DMS 273 treated with DMSO at 0.1 percent for 48 hours (cell line): Measurements from ENCODE around the gene CAMKK1.
A peak's percentile ranks its signal among the peaks of the same experiment; 100 is the strongest.

Experiments used
- DNase-seq: peaks from one replicate; lab custom pipeline; 2025; lab: John Stamatoyannopoulos, UW

The CAMKK1 gene

DNA sequence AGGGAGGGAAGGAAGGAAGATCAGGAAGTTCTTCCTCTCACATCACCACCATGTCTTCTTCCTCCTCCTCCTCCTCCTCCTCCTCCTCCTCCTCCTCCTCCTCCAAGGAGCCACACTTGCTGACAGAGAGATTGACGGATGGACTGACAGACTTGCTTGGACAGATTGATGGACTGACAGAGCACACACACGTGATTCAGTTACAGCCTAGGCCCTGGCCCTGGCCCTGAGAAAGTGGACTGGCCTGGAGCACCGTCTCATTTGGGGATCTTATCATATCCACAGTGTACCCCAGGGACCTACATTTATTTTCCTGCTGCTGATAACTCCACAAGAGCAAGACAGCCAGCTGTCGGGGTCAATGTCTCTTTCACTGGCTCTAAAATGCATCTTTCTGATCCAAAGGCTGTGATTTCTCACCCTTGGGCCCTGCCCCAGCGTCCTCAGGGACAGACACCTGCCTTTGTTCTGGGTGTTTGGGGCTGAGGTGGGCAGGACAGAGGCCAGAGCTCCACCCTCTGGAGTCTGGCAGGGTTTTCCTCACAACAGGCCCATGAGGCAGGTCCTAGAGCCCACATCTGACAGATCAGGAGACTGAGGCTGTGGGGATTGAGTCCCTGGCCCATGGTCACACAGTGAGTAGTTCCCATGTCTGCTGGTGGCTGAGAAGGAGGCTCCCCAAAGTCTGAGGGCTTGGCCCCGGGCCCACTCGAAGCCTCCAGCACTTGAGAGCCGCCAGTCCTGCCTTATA, 25.7 kb upstream of the CAMKK1 start:
- DNase-seq = no peak

DNA sequence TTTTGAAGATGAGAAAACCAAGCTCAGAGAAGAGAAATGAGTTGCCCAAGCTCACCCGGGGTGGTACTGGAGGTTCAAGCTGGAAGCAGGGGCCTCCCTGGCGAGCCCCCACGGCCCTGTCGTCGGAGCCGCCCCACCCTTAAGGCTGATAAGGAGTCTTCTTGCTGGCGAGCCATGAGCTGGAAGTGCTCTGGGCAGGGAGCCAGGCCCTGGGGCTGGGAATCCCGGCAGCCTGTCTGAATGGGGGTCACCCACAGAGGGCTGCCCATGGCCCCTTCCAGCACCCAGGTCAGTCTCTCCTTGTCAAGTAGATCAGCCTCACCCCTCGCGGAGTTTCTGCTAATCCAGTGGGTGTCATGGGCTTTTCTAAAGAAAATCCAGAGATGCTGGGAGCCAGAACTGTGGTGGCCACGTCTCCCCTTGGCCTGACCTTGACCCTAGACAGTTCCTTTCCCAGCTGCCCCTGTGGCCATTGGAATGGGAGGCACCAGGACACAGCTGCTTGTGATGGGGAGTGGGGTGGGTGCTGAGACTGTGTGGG, 24.6 kb upstream of the CAMKK1 start:
- DNase-seq = no peak

DNA sequence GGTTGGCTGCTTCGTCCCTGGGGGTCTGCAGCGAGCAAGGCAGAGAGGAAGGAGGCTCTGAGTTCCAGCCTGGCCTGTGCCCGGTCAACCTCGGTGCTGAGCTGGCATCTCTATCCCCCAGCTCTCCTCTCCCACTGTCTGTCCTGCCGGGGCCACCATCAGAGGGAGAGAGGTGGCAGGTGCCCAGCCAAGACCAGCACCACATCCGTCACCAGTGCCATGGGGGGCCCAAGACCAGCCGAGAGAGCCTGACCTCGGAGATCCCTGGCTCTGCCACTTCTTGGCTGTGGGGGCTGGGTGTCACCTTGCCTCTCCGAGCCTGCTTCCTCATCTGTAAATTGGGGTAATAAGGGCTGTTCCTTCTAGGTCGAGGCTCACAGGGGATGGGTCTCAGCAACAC, 24.0 kb upstream of the CAMKK1 start:
- no peak for DNase-seq

DNA sequence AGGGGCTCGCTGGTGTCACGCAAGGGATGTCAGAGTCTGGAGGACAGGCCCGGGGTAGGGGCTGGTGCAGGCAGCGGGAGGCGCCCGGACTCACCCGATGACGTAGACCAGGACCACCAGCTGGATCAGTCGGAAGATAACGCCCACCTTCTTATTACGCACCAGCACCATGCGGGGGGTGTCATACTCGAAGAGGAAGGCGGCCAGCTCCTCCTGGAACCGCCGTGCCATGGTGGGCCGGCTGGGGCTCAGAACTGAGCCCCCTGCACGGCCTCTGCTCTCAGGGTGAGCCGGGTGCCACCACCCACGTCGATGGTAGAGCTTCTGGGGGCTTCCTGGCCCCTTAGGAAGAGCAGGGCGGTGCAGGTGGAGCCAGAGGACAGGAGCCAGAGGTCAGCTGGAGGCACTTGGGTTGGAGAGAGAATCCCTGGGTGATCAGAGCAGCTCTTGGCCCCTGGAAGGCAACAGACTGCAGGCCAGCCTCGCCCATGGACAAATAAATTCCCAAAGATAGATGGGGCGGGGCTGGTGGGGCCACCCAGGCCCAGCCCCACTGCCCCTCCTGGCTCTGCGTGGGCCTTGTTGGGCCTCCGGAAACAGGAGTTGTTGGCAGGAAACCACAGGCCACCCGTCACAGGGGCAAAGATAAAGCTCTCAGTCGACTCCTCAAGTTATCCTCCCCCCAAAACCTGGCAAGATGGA, 23.3 kb upstream of the CAMKK1 start, which contains the start of gene P2RX1:
P2RX1 (minus strand) TSS at position 471 of the 702 bp plus-strand sequence; CDS start at position 231, 240 bp downstream.
- no peak for DNase-seq

- DNase-seq = no peak
Observed at GRCh38 chr17:3915581-3915994, 22.7 kb upstream of the CAMKK1 start.

DNA sequence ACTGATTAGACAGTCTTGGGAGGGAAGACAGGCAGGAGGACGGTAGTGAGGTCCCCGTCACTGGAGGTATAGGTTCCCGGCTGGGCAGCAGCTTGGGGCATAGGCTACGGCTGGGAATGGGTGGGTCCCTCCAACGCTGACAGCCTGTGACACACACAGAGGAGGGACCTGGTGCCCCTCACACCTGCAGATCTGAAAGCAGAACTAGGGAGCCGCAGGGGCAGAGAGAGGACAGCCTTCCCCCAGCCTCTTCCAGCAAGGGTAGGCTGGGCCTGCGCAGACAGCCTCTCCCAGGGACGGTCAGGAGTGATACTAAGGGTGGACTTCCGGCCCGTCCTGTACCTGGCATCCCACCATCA, 21.4 kb upstream of the CAMKK1 start:
- DNase-seq = no peak

DNA sequence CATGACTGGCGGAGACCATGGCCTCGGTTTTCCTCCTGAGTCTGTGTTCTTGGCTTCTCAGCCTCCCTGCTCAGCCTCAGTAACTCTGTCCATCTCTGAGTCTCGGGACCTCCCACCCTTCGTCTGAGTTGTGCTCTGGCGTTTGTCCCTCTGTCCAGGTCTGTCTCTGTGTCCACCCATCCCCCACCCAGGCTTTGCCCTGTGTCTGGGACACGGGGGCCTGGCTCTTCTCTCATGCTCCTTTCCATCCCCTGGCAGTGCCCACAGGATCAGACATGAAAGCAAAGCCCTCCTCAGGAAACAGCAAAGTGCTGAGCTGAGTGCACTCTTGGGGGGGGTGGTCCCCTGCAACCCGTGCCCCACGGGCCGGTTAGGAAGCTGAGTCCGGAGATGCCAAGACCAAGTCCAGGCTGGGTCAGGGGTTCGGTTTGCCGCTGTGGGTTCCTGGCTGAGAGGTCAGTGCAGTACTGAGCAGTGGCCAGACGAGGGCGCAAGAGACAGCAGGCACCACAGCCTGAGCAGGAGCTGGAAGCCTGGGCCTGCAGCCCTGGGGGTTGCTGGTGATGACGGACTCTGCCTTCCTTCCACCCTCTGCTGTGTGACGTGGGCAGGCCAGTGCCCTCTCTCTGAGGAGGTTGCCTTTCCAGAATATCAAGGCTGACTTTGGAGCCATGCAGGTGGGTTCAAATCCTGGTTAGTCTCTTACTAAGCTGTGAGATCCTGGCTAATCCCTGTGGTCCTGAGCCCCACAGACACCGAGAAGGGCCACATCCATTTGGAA, 20.9 kb upstream of the CAMKK1 start:
- no peak for DNase-seq

DNA sequence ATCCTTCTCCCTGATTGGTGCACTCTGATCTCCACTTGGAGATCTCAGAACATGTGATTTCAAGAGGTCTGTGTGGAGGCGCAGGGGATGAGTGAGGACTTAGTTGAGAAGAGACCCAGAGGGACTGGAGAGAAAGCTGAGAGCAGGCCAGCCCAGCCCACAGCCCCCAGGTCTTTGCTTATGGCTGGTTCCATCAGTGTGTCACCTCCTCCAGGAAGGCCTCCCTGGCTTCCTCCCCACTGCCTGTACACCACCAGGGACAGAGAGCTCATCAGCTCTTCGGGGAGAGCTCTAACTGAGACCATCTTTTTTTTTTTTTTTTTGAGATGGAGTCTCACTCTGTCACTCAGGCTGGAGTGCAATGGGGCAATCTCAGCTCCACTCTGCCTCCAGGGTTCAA, 20.0 kb upstream of the CAMKK1 start:
- DNase-seq = no peak

DNA sequence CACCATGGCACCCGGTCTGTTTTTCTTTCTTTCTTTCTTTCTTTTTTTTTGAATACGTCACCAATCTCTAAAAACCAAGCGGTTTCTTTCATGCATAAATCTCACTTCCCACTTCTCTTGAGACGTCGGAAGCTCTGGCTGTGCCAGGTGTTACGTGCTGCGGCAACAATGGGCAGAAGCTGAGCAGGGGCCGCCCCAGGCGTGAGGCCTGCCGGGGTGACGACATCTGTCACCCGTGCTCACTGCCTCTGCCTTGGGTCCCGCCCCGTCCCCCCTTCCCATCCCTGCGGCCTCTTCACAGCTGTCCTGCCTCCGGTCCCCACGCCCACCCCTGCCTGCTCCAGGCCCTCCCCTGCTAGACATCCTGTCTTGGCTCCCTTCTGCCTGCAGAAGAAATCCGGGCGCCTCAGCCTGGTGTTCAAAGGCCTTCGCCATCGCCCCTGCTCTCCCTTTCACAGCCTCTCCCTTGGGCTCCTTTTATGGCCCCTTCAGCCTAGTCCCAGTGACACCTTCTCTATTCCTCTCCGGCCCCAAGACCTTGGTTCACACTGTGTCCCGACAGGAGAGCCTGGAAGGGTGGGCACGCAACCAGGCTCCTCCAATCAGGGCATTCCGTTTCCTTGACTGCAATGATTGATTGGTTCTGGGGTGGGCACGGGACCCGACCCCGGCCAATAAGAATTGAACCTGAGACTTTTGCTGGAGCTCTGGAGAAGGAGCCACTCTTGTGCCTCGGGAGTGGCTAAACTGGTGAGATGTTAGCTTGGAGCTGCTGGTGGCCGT, 18.6 kb upstream of the CAMKK1 start:
- no peak for DNase-seq

DNA sequence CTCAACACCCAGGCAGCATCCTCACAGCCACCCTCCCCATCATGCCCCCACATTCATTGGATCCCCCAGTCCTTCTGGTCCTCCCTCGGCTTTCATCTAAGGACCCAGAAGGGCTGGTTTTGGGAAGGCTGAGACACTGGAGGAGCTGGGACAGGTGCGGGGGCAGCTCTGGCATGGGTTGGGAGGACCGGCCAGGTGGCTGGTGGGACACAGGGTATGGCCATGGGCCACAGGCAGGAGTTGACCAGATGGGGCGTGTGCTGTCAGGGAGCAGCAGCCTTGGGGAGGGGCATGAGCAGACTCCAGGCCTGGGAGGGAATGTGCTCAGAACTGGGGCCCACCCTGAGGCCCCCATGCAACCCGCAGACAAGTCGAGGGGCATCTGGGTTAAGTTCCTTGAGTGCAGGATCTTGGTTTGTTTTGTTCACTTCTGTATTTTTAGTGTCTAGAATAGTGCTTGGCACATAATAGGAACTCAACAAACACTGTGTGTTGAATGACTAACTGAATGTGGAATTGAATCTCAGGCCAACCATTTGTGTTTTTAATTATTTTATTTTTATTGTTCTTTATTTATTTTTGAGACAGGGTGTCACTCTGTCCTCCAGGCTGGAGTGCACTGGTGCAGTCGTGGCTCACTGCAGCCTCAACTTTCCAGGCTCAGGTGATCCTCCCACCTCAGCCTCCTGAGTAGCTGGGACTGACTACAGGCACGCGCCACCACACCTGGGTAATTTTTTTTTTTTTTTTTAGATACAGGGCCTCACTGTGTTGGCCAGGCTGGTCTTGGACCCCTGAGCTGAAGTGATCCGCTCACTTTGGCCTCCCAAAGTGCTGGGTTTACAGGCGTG, 17.8 kb upstream of the CAMKK1 start:
- DNase-seq = no peak

DNA sequence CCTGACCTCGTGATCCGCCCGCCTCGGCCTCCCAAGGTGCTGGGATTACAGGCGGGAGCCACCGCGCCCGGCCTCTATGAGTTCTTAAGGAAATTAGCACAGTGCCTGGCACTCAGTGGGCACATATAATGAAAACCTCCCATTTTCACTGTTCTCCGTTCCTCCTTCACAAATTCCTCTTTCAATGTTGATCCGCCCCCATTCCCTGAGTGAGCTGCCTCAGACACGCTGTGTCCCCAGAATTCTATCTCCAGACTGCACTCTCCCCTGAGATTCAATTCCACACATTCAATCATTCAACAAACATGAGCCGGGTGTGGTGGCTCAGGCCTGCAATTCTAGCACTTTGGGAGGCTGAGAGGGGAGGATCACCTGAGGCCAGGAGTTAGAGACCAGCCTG, 16.4 kb upstream of the CAMKK1 start:
- no peak for DNase-seq

- DNase-seq = no peak
Observed at GRCh38 chr17:3907483-3908216, 14.8 kb upstream of the CAMKK1 start.

- no peak for DNase-seq
Observed at GRCh38 chr17:3906881-3907280, 14.0 kb upstream of the CAMKK1 start.

DNA sequence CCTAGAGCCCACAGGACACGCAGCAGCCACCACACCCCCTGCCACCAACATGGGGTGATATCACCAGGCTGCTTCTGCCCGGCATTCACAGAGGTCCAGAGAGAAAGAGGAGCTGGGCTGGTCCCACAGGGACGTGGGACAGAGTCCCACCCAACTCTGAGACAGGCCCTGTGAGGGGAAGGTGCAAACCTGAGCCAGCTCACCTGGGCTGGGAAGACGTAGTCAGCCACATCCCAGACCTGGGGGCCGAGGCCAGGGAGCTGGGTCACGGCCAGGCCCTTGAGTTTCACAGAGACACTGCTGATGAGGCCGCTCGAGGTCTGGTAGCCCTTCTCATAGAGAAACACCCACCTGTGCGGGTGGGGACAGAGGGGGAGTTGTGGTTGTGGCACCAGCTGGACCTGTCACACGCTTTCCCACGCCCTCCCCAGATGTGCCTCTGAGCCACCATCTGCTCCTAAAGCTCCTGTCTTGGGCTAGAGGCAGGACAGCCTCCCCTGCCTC, 12.2 kb upstream of the CAMKK1 start:
- DNase-seq = peak; percentile 61

GRCh38 chr17:3904501-3904900, 11.6 kb upstream of the CAMKK1 start:
- DNase-seq = no peak

GRCh38 chr17:3903881-3904290, 11.0 kb upstream of the CAMKK1 start:
- no peak for DNase-seq

GRCh38 chr17:3903051-3903825, 10.4 kb upstream of the CAMKK1 start:
- DNase-seq = no peak

- no peak for DNase-seq
Observed at GRCh38 chr17:3900646-3901045, 7.8 kb upstream of the CAMKK1 start.

- no peak for DNase-seq
Observed at GRCh38 chr17:3897731-3898130, 4.9 kb upstream of the CAMKK1 start.
